GM10248 (cell line): ENCODE data around the gene CYP39A1.

Experiments
- CTCF ChIA-PET: fragments of 300-600 bp; sonication (Branson Sonifier 250); formaldehyde crosslinking; extraction: SDS; loops from one replicate; lab custom pipeline; 2021; ENCODE audit warnings: antibody characterized with exemption; lab: Yijun Ruan, JAX
- POLR2A ChIA-PET: fragments of 350-650 bp; sonication (Branson Sonifier 250); formaldehyde crosslinking; extraction: SDS; loops from one replicate; lab custom pipeline; 2020; ENCODE audit warnings: antibody characterized with exemption; lab: Yijun Ruan, JAX
- DNase-seq: peaks from one replicate; pipeline ENCODE4 v3.0.0; 2012; ENCODE audit errors: extremely low spot score
- CTCF ChIP-seq: IDR thresholded peaks from 2 replicates; pipeline ENCODE4 v1.5.1; 2012; ENCODE audit warnings: mild to moderate bottlenecking, low read depth; ENCODE audit errors: extremely low read depth, missing control alignments, control extremely low read depth

Gene CYP39A1

GRCh38 chr6:46517202-46517601 is 135.4 kb downstream of the CYP39A1 start:
- ChIA-PET CTCF (no interaction called here), POLR2A (no interaction called here)
- DNase-seq = no peak
- TF ChIP-seq CTCF = no peak

GRCh38 chr6:46513533-46513932 is 139.1 kb downstream of the CYP39A1 start:
- POLR2A ChIA-PET = no interaction called here
- DNase-seq = no peak
- CTCF ChIA-PET = interaction anchor here (0.6 kb wide), 2 partner anchors 47 to 1522 kb away, joined by 3 read pairs; no protein-coding TSS in a partner anchor
- TF ChIP-seq CTCF = no peak

GRCh38 chr6:46511320-46511719 is 141.3 kb downstream of the CYP39A1 start:
- TF ChIP-seq CTCF = no peak
- ChIA-PET POLR2A (no interaction called here), CTCF (no interaction called here)
- no peak for DNase-seq

GRCh38 chr6:46510651-46511050 is 142.0 kb downstream of the CYP39A1 start:
- POLR2A ChIA-PET = no interaction called here
- CTCF ChIA-PET = no interaction called here
- no peak for DNase-seq
- TF ChIP-seq CTCF = no peak

GRCh38 chr6:46509981-46510510 is 142.6 kb downstream of the CYP39A1 start:
- no peak for DNase-seq
- POLR2A ChIA-PET = no interaction called here
- no peak for TF ChIP-seq CTCF
- CTCF ChIA-PET = interaction anchor here (0.7 to 1.3 kb wide), 2 partner anchors 16 to 351 kb away, joined by 3 read pairs; no protein-coding TSS in a partner anchor

GRCh38 chr6:46509063-46509462 is 143.6 kb downstream of the CYP39A1 start:
- DNase-seq = no peak
- POLR2A ChIA-PET = no interaction called here
- no peak for TF ChIP-seq CTCF
- CTCF ChIA-PET = interaction anchor here (1.3 kb wide), 1 partner anchor 350 kb away, joined by 3 read pairs; no protein-coding TSS in a partner anchor
